GM08714 (cell line): ENCODE data around the gene PRCP.
"Not testable (repeated sequence)": the region's sequence is repeated elsewhere in the genome, so short reads cannot be mapped to it uniquely, and the experiment has no call there.

Source experiments
- H3K4me3 ChIP-seq: fragments of 200-500 bp; sonication (Bioruptor generic); 2 replicates; pipeline ENCODE4 v1.5.1; 2014; ENCODE audit warnings: mild to moderate bottlenecking, low read length, inconsistent platforms
- ZNF274 ChIP-seq: IDR thresholded peaks from 2 replicates; pipeline ENCODE4 v1.6.1; 2012; ENCODE audit warnings: mild to moderate bottlenecking, low read depth, low read length

PRCP gene

DNA sequence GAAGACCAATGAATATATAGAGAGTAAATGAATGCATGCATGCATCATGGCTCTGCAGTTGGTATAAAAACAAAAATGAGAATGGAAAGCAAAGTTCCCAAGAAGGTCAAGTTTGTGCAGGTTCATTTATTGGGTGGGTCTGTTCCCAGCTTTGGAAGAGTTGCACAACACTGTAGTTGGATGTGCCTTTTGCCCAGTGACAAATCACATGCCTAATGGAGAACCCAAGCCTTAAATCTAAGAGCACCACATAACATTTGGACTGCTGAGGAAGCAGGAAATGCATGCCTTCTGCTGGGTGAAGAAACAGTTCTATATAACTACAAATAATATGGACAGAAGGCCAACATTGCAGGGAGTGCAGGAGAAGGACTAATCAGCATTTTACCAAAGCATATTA is 30.6 kb downstream of the PRCP start:
- H3K4me3 ChIP-seq, result no peak overlapping the region
- TF ChIP-seq ZNF274, result no peak

DNA sequence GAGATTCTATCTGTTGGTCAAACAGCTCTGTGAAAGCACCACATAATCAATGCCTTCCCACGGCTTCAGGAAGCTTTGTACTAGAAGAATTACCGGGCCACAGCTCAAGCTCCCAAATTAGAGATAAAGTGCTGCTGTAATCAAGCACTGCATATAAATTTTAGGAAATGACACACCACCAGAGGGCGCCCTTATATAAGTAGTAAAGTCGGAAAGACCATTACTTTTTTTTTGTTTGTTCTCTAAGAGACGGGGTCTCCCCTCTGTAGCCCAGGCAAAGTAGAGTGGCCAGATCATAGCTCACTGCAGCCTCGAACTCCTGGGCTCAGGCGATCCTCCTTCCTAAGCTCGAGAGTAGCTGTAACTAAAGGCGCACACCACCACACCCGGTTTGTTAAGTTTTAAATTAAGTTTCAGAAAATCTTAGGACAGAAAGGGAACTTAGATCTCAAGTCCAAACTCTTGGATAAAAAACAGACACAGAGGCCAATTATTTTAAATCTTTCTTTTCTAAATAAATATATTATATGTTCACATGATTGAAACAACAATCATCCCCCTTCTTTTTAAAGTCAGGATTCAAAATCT is 32.6 kb downstream of the PRCP start:
- H3K4me3 ChIP-seq, result no peak overlapping the region
- TF ChIP-seq ZNF274, result no peak

DNA sequence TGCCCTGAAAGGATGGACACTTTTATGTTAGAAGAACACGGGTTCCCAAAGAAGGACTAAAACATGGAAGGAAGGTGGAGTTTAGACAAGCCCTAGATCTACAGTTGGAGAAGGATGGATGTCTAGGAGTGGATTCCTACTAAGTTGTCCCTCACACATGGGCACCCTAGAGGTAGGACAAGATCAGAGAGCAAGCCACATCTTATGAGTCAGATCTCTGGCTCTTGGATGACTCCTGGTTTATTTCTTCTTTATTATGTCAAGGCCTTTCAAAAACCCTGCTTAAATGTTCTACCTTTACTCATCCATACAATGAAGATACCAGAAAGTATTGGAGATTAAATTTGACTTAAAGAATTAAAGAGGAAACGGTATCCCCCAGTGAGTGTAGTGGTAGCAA is 34.4 kb downstream of the PRCP start:
- TF ChIP-seq ZNF274, result no peak

DNA sequence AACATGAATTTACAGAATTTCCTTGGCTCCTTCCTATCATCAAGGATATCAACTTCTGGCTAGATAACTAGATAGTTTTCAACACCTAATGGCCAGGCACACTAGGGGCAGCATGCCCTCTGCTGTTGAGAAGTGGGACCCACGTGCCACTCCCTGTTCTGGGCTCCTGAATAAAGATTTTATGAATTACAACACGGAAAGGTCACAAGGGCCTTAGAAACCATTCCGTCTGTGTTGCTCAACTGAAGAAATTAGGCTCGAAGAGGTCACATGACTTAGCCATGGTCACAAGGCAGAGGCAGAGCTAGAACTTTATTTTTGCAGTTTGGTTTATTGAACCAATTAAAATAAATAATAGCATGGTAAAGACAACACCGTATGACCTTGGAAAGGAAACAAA is 36.0 kb downstream of the PRCP start:
- no peak for TF ChIP-seq ZNF274
- no peak overlapping the region for H3K4me3 ChIP-seq

More for the DNA sequence above, 34.4 kb downstream of the PRCP start:
- no peak overlapping the region for H3K4me3 ChIP-seq

DNA sequence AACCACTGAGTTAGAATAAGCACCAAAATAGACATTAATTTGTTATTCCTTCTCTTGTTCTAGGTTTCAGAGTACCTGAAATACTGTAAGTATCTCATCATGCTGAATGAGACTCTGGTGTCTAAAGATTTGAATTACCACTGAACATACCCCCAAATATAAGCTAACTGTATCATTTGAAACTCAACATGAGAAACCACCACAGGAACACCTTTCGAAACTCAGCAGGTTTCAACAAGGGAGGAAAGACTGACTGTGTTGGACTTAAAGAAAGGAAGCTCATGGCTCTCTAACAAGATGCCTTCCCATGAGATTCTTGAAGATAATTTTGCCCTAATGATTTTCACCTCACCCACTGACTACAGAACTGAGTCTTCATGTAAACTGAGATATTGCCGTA is 37.0 kb downstream of the PRCP start:
- TF ChIP-seq ZNF274, result no peak

DNA sequence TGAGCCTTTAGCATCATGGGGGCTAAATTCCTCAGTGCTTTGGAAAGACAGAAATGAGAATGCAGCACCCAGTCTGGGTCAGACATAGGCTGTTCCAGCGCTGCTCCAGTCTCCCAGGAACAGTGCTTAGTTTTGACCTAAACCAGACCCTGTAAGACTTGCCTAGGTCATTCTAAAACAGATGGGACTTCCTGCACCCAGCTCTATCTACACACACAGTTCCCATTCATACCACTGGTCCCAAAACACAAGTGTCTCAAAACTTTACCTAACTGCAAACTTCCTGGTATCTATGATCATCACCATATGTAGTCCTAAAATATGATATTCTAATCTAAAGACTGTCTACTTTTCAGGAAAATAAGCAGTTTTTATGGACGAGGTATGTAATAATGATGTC is 37.9 kb downstream of the PRCP start:
- no peak overlapping the region for H3K4me3 ChIP-seq
- no peak for TF ChIP-seq ZNF274

More for the DNA sequence above, 37.0 kb downstream of the PRCP start:
- H3K4me3 ChIP-seq, result no peak overlapping the region

DNA sequence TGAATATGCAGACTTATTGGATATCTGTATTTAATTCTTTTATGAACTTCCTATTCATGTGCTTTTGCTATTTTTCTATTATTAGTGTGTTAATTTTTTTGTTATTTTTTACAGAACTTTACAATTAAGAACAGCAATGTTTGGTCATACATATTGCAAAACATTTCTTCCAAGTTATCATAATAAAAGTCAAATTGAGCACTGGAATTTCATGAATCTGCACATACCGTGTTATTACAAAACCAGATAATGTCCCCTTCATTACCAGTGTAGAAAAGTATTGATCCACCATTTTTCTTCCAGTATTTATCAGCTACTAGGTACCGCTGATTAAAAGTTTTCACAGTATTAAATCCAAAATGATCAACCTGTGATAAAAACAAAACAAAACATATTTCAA is 40.5 kb downstream of the PRCP start:
- no peak for TF ChIP-seq ZNF274
- H3K4me3 ChIP-seq, result no peak overlapping the region

DNA sequence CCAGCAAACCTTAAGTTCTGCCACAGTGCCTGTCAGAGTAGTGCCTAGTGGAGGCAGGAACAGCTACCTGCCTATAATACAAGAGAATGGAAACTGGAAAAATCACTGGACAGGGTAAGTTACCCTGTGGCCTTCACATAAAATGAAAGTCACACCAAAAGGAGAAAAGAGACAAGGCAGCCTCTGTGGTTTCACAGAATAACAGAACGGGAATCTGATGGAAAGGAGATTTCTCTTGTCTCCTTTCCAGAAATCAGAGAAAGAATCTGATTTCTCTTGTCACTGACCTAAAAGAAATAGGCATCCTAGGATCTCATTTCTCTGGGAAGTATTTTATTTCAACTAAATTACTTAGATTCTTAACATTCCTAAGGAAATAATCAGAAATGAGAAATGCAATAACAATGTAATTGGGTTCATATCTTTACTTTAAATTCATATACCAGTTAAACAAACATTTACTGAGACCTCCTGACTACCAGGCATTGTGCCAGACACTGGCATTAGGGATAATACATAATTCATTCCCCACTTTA is 41.6 kb downstream of the PRCP start:
- no peak overlapping the region for H3K4me3 ChIP-seq
- TF ChIP-seq ZNF274, result no peak

DNA sequence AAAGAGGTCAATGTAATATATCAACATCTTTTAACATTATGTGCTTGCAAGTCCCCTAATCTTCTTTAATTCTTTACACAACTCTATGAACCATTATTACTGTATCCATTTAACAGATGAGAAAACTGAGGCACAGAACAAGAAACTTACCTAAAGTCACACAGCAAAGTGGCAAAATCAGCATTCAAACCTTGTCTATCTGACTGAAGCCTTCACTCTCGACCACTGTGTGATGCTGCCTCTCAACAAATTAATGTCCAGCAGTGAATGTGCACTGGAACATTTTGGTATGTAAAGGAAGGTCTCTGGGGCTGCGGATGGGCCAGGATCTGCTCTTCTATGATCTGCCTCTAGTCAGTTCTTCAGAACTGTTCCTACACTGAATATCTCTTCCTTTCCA is 42.1 kb downstream of the PRCP start:
- H3K4me3 ChIP-seq, result no peak overlapping the region
- no peak for TF ChIP-seq ZNF274

DNA sequence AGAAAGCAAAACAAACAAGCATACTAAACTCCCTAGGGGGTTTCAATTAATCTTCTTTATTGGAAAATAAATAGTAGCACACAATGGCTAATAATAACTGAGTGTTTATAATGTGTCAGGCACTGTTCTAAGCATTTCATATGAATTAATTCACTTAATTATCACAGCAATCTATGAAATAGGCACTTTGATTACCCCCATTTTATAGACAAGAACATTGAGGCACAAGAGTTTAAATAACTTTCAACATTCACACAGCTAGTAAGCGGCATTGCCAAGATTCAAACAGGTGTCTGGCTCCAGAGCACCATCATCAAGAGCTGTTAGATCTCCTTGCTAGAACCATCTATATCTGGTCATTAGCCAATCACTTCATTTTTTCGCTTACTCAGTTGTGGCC is 43.1 kb downstream of the PRCP start:
- no peak for TF ChIP-seq ZNF274
- H3K4me3 ChIP-seq, result no peak overlapping the region

DNA sequence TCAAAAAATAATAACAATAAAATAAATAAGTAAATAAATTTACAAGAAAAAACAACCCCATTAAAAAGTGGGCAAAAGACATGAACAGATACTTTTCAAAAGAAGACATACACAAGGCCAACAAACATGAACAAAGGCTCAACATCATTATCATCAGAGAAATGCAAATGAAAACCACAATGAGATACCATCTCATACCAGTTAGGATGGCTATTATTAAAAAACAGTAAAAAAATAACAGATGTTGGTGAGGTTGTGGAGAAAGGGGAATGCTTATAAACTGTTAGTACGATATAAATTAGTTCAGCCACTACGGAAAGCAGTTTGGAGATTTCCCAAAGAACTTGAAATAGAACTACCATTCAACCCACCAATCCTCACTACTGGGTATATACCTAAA is 44.6 kb downstream of the PRCP start:
- no peak for TF ChIP-seq ZNF274
- H3K4me3 ChIP-seq, result no peak overlapping the region

DNA sequence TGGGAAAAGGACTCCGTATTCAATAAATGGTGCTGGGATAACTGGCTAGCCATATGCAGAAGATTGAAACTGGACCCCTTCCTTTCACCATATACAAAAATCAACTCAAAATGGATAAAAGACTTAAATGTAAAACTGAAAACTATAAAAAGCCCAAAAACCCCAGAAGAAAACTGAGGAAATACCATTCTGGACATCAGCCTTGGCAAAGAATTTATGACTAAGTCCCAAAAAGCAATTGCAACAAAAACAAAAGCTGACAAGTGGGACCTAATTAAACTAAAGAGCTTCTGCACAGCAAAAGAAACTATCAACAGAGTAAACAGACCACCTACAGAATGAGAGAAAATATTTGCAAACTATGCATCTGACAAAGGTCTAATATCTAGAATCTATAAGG is 45.3 kb downstream of the PRCP start:
- H3K4me3 ChIP-seq, result not testable (repeated sequence)

DNA sequence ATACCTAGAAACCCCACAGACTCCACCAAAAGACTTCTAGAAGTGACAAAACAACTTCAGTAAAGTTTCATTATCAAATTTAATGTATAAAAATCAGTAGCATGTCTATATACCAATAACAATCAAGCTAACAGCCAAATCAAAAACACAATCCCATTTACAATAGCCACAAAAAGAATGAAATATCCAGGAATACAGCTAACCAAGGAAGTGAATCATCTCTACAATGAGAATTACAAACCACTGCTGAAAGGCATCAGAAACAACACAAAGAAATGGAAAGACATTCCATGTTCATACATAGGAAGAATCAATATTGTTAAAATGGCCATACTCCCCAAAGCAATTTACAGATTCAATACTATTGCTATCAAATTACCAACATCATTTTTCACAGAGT is 46.0 kb downstream of the PRCP start:
- no peak overlapping the region for H3K4me3 ChIP-seq

DNA sequence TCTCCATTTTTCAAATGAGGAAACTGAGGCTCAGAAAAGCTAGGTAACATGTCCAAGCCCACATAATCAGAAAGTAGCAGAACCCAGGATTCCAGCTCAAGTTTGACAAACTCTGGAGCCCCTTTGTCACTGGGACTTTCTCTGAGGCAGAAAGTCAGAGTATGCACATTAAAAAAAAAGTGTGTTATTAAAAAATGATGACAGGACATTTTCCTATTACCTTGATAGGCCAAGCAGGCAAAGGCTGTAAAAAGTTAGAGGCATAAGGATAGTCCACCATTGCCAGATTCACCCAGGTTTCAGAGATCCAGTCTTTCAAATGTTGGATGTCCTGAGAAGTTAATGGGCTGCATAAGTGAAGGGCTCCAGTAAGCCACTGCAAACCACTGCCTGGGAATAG is 51.4 kb downstream of the PRCP start:
- TF ChIP-seq ZNF274, result no peak
- no peak overlapping the region for H3K4me3 ChIP-seq

More for the DNA sequence above, 46.0 kb downstream of the PRCP start:
- no peak for TF ChIP-seq ZNF274

DNA sequence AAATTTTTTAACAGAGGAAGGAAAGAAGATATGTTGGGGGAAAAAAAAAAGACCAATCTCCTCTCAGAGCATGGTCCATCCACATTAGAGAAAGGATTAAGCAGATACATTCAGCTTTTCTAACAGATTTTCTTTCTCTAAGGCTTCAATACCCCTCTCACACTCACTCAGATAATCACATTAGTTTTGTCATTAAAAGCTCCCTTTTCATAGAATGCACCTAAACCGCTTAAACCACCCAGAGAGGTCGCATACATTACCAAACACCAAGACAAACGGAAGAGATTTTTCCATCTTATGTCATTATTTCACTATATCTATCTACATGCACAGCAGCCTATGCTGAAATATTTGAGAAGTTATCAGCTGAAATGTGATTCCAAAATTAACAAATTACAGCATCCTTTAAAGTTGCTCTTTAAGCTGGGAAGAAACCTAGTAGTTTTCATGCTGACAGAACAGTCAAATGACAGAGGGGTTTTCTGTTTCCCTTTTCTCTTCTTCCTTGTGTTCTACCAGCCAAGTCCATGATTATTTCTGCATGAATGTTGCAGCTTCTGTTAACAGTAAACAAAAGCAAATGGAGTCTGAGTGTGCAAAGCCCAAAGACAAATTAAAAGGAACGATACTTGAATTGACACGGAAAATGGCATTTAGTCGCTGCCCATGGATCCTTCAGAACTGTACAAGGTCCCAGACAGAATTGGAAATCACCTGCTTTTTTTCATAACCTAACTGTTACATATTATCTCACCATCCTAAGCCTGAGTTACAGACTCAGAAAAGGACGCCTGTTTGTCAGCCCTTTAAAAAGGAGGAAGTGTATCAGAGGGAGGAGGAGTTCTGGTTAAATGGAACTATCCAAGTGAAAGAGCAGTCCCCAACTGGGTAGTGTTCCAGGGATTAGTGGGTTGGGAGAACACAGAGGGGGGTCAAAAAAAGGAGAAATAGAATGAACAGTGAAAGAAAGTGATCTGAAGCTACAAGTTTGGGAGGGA is 54.6 kb downstream of the PRCP start:
- no peak overlapping the region for H3K4me3 ChIP-seq
- TF ChIP-seq ZNF274, result no peak
